NB4 (cell line): ENCODE data around the gene AIG1.

Source experiments
- MYC ChIP-seq: IDR thresholded peaks from 2 replicates; pipeline ENCODE4 v1.6.1; 2011; ENCODE audit warnings: low read depth, low read length
- TF ChIP-seq, protein P1 (sequence below): IDR thresholded peaks from one replicate; pipeline ENCODE4 v1.5.1; 2012; ENCODE audit warnings: low read depth, low read length

DNA sequence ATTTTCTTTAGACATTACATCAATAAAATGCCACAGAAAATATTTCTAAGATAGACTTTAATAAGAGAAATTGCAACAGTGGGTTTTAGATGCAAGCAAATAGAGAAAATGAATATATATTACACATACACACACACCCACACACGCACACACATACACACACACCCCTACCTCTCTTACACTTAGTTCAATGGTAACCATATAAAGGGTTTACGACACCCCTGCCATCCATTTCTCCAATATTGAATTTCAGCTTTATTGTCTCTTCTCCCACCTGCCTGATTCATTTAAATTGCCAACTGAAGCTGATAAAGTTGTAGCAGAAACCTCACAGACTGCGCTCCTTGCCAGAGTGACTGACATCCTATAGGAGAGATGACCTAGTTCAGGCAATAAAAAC, 235.2 kb downstream of the AIG1 start:
- TF ChIP-seq, protein P1, sequence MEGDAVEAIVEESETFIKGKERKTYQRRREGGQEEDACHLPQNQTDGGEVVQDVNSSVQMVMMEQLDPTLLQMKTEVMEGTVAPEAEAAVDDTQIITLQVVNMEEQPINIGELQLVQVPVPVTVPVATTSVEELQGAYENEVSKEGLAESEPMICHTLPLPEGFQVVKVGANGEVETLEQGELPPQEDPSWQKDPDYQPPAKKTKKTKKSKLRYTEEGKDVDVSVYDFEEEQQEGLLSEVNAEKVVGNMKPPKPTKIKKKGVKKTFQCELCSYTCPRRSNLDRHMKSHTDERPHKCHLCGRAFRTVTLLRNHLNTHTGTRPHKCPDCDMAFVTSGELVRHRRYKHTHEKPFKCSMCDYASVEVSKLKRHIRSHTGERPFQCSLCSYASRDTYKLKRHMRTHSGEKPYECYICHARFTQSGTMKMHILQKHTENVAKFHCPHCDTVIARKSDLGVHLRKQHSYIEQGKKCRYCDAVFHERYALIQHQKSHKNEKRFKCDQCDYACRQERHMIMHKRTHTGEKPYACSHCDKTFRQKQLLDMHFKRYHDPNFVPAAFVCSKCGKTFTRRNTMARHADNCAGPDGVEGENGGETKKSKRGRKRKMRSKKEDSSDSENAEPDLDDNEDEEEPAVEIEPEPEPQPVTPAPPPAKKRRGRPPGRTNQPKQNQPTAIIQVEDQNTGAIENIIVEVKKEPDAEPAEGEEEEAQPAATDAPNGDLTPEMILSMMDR, result no peak
- no peak for TF ChIP-seq MYC
